Measurements from ENCODE around the gene KLHL12.

KLHL12 gene

DNA sequence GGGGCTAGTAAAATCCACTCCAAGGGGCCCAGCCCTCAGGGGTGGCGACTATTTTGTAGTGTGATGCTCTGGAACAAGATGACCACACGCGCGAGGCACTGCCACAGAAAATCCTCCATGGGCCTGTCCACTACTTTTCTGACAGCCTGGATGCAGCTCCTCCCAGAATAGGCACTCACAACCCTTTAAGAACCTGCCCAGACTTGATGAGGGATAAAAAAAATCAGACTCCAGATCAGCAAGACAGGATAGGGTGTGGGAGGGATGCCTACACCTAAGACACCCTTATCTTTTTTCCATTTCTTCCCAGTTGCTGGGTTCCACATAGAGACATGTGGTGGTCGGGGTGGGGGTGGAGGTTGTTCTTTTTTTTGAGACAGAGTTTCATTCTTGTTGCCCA, 82.8 kb downstream of the KLHL12 start:
- in situ Hi-C loops (cut with MboI; ENCODE audit: low sequenced_read_pairs): no loop called here

GRCh38 chr1:202843081-202843480, 84.0 kb downstream of the KLHL12 start:
- in situ Hi-C loops (cut with MboI; ENCODE audit: low sequenced_read_pairs): no loop called here
